Stimulated activated naive CD8-positive, alpha-beta T cell treated with anti-CD3 and anti-CD28 coated beads, Interleukin-15, Interleukin-2, amounts not matched to agents 100 ng/mL and 50 ng/mL, for 24 hours (primary cell): ENCODE results near the gene SNCA.

Experiments used
- H3K27ac Mint-ChIP-seq: one replicate; pipeline ENCODE4 v1.8.0; 2021; ENCODE audit warnings: mild to moderate bottlenecking, mixed read lengths
- H3K27me3 Mint-ChIP-seq: one replicate; pipeline ENCODE4 v1.8.0; 2021; ENCODE audit warnings: mixed read lengths
- H3K36me3 Mint-ChIP-seq: one replicate; pipeline ENCODE4 v1.8.0; 2021; ENCODE audit warnings: low read depth, mixed read lengths
- H3K4me1 Mint-ChIP-seq: one replicate; pipeline ENCODE4 v1.8.0; 2021; ENCODE audit warnings: low read depth, mixed read lengths
- H3K4me3 Mint-ChIP-seq: one replicate; pipeline ENCODE4 v1.8.0; 2021; ENCODE audit warnings: mild to moderate bottlenecking, mixed read lengths
- H3K9me3 Mint-ChIP-seq: one replicate; pipeline ENCODE4 v1.8.0; 2021; ENCODE audit warnings: mixed read lengths

SNCA gene

GRCh38 chr4:89797117-89797516 is 39.8 kb downstream of the SNCA start:
- peaks cover 4% of the 10 kb centered on the region for H3K27me3 Mint-ChIP-seq

GRCh38 chr4:89788206-89789072 is 48.5 kb downstream of the SNCA start:
- H3K27me3 Mint-ChIP-seq, result peaks cover 2% of the 10 kb centered on the region
- H3K36me3 Mint-ChIP-seq, result no peaks in the 10 kb centered on the region
- H3K4me1 Mint-ChIP-seq, result no peaks in the 10 kb centered on the region
- no peak overlapping the region for H3K4me3 Mint-ChIP-seq
- no peak overlapping the region for H3K27ac Mint-ChIP-seq
- no peaks in the 10 kb centered on the region for H3K9me3 Mint-ChIP-seq

More at GRCh38 chr4:89797117-89797516, 39.8 kb downstream of the SNCA start:
- no peak overlapping the region for H3K27ac Mint-ChIP-seq
- no peak overlapping the region for H3K4me3 Mint-ChIP-seq
- no peaks in the 10 kb centered on the region for H3K36me3 Mint-ChIP-seq
- H3K9me3 Mint-ChIP-seq, result no peaks in the 10 kb centered on the region
- no peaks in the 10 kb centered on the region for H3K4me1 Mint-ChIP-seq

DNA sequence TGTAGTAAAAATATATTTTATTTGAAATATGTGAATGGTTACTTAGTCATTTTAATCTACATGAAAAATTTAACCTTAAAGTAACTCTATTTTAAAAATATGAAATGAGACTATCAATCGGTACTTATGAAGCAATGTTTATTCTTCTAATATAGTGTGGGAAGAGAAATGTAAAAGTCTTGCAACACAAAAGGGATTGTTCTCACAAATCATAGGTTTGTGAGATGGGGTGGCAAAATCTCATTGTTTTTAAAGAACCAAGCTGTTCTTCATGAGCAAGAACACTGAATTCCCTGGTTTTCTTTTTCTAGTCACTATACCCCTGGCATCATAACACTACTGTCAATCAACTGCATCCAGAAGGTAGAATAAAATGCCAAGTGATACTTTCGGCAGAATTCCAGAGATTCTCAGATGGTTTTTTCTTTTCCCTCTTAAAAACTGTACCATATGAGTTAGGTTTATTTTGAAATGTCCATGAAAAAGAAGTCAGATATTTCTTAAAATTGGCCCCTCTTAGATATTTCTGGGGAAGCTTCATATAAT is 52.2 kb downstream of the SNCA start:
- no peaks in the 10 kb centered on the region for H3K4me1 Mint-ChIP-seq
- no peak overlapping the region for H3K4me3 Mint-ChIP-seq
- H3K27me3 Mint-ChIP-seq, result peaks cover 2% of the 10 kb centered on the region
- no peaks in the 10 kb centered on the region for H3K36me3 Mint-ChIP-seq
- no peak overlapping the region for H3K27ac Mint-ChIP-seq
- no peaks in the 10 kb centered on the region for H3K9me3 Mint-ChIP-seq

- no peak overlapping the region for H3K27ac Mint-ChIP-seq
- peaks cover 10% of the 10 kb centered on the region for H3K9me3 Mint-ChIP-seq
- no peaks in the 10 kb centered on the region for H3K4me1 Mint-ChIP-seq
- no peaks in the 10 kb centered on the region for H3K36me3 Mint-ChIP-seq
- peaks cover 8% of the 10 kb centered on the region for H3K27me3 Mint-ChIP-seq
- H3K4me3 Mint-ChIP-seq, result no peak overlapping the region
Observed at GRCh38 chr4:89781321-89781720, 55.6 kb downstream of the SNCA start.

DNA sequence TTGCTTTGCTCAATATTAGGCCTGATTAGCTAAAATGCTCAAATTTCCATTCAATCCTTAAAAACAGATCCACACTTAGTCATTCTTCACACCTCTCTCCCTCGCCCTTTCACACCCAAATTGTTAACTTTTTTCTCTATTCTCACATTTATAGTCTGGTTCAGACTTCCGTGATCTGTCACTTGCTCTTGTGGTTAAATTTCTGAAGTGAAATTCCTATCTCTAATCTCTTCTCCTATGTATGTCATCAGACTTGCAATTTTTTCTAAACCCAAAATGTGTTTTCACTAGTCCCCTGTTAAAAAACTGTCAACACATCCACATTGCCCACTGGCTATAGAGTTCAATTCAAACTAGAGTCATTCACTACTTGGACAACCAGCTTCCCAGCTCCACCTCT is 63.2 kb downstream of the SNCA start:
- H3K4me1 Mint-ChIP-seq, result no peaks in the 10 kb centered on the region
- H3K27ac Mint-ChIP-seq, result no peak overlapping the region

DNA sequence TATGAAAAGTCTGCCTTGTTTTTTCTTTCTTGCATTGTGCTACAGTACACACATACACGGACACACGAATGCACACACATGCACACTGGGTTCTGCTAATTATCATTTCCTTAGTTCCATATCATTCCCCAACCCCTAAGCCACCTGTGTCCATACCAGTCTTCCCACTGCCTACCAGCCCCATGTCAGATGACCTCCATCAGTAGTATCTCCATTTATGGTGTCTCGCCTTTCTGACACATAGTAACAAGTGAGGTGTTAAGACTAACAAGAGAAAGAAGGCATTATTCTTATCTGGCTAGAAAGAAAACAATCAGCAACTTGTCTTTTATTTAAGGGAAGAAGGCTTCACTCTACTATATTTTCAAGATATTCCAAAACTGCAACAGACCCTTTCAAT is 67.1 kb downstream of the SNCA start:
- Mint-ChIP-seq H3K4me3 (no peak overlapping the region), H3K4me1 (no peaks in the 10 kb centered on the region), H3K27me3 (peaks cover 15% of the 10 kb centered on the region), H3K9me3 (no peaks in the 10 kb centered on the region), H3K36me3 (no peaks in the 10 kb centered on the region), H3K27ac (no peak overlapping the region)

More for the DNA sequence above, 63.2 kb downstream of the SNCA start:
- H3K27me3 Mint-ChIP-seq, result peaks cover 17% of the 10 kb centered on the region
- no peaks in the 10 kb centered on the region for H3K36me3 Mint-ChIP-seq
- peaks cover 8% of the 10 kb centered on the region for H3K9me3 Mint-ChIP-seq
- no peak overlapping the region for H3K4me3 Mint-ChIP-seq

- peaks cover 9% of the 10 kb centered on the region for H3K27me3 Mint-ChIP-seq
- no peaks in the 10 kb centered on the region for H3K9me3 Mint-ChIP-seq
- H3K4me3 Mint-ChIP-seq, result no peak overlapping the region
- H3K4me1 Mint-ChIP-seq, result no peaks in the 10 kb centered on the region
- H3K27ac Mint-ChIP-seq, result no peak overlapping the region
- no peaks in the 10 kb centered on the region for H3K36me3 Mint-ChIP-seq
Observed at GRCh38 chr4:89767924-89768323, 69.0 kb downstream of the SNCA start.

- Mint-ChIP-seq H3K4me3 (no peak overlapping the region), H3K27ac (no peak overlapping the region), H3K36me3 (no peaks in the 10 kb centered on the region), H3K27me3 (peaks cover 6% of the 10 kb centered on the region), H3K4me1 (no peaks in the 10 kb centered on the region), H3K9me3 (no peaks in the 10 kb centered on the region)
Observed at GRCh38 chr4:89765966-89766365, 71.0 kb downstream of the SNCA start.

- Mint-ChIP-seq H3K9me3 (no peaks in the 10 kb centered on the region), H3K36me3 (no peaks in the 10 kb centered on the region), H3K27me3 (peaks cover 4% of the 10 kb centered on the region), H3K4me1 (no peaks in the 10 kb centered on the region), H3K27ac (no peak overlapping the region), H3K4me3 (no peak overlapping the region)
Observed at GRCh38 chr4:89765528-89765927, 71.4 kb downstream of the SNCA start.

DNA sequence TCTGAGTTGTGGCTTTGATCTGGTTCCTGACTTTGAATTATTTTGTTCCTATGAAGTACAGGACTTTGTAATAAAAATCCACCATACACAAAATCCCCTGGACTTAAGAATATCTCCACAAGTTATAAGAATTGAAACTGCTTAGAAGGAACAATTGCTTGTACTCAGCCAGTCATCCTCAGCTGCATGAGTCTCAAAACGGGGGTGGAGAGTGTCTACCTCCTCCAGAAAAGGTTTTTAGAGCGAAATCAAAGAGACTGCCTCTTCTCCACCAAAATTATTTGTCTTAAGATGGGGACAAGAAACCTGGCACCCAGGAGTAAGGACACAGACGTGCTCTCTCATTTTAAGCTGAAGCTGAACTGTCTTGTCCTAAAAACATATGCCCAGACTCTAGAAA is 74.7 kb downstream of the SNCA start:
- Mint-ChIP-seq H3K36me3 (no peaks in the 10 kb centered on the region), H3K27ac (no peak overlapping the region), H3K4me3 (no peak overlapping the region), H3K9me3 (no peaks in the 10 kb centered on the region), H3K4me1 (no peaks in the 10 kb centered on the region), H3K27me3 (peaks cover 5% of the 10 kb centered on the region)

GRCh38 chr4:89759426-89759825 is 77.5 kb downstream of the SNCA start:
- peaks cover 5% of the 10 kb centered on the region for H3K27me3 Mint-ChIP-seq
- H3K9me3 Mint-ChIP-seq, result no peaks in the 10 kb centered on the region
- H3K36me3 Mint-ChIP-seq, result no peaks in the 10 kb centered on the region
- H3K4me1 Mint-ChIP-seq, result no peaks in the 10 kb centered on the region
- no peak overlapping the region for H3K27ac Mint-ChIP-seq
- H3K4me3 Mint-ChIP-seq, result no peak overlapping the region

DNA sequence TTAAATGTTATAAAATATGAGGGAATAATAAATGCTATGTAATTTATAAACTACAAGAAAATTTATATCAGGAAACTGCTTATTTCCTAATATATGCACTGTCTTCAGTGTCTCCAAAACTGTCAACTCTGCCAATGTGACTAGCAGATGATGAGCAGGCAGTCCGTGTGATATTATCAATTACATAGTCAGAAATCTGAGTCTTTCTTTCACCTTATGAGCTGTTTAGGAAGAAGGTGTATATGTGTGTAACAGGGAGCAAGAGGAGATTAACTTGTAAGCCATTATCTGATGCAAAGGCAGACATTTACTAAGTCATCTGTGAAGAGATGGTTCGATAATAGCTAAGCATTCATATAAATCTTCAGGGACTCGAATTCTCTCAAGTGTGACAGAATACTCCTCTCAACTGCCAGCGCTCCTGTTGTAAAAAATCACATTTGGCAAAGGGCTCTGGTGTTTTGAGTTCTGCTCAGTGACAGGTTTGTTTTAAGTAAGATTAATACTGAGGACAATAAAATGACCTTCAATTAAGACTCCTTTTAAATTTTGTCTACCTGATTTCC is 79.7 kb downstream of the SNCA start:
- no peak overlapping the region for H3K4me3 Mint-ChIP-seq
- no peaks in the 10 kb centered on the region for H3K36me3 Mint-ChIP-seq
- no peak overlapping the region for H3K27ac Mint-ChIP-seq
- H3K27me3 Mint-ChIP-seq, result peaks cover 5% of the 10 kb centered on the region
- no peaks in the 10 kb centered on the region for H3K9me3 Mint-ChIP-seq
- H3K4me1 Mint-ChIP-seq, result no peaks in the 10 kb centered on the region

DNA sequence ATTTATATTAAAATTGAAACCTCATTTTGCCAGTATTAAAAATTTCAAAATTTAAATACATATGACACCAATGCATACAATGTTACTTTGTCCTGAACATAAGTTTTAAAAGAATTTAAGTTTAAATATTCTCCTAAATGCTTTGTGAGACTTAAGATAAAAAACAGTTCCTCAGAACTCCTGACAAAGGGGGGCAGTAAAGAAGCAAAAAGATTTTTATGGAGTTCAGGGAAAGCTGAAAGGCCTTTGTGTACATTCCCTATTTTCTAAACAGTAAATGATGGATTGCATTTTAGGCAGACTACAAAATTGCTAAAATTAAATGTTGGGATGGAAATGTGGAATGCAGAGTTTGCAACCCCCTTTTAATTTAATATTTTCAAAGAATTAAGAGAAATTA is 81.7 kb downstream of the SNCA start:
- Mint-ChIP-seq H3K4me3 (no peak overlapping the region), H3K9me3 (no peaks in the 10 kb centered on the region), H3K36me3 (no peaks in the 10 kb centered on the region), H3K27ac (no peak overlapping the region), H3K4me1 (no peaks in the 10 kb centered on the region), H3K27me3 (peaks cover 5% of the 10 kb centered on the region)

- H3K36me3 Mint-ChIP-seq, result no peaks in the 10 kb centered on the region
- peaks cover 5% of the 10 kb centered on the region for H3K27me3 Mint-ChIP-seq
- no peaks in the 10 kb centered on the region for H3K4me1 Mint-ChIP-seq
- no peak overlapping the region for H3K27ac Mint-ChIP-seq
- no peaks in the 10 kb centered on the region for H3K9me3 Mint-ChIP-seq
- H3K4me3 Mint-ChIP-seq, result no peak overlapping the region
Observed at GRCh38 chr4:89754531-89754930, 82.4 kb downstream of the SNCA start.

DNA sequence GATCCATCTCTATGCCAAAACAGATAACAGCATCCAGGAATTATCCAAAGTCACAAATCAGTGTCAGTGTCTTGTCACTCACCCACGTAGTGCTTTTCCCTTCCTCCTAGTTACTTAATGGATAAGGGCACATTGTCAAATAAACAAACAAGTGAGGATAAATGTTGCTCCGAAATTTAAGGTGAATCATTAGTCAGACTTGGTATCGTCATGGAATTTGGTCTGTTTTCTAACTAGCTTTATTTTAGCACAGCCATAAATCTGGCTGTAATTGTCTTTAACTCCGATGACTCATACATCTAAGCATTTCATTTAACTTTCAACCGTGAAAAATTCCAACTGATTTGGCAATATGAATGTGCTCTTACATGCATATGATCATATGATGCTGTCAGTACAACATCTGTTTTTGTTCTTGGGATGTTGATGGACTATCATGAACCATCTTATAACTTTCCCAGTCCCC is 83.3 kb downstream of the SNCA start:
- Mint-ChIP-seq H3K9me3 (no peaks in the 10 kb centered on the region), H3K36me3 (no peaks in the 10 kb centered on the region), H3K4me1 (no peaks in the 10 kb centered on the region), H3K4me3 (no peak overlapping the region), H3K27me3 (no peaks in the 10 kb centered on the region), H3K27ac (no peak overlapping the region)
